ENCODE data around the gene SFXN2. TPM values are rescaled to one million over a fixed set of nuclear protein-coding genes. Genes with fewer than 3 reads are reported as not detected.

Gene SFXN2
- total RNA-seq, 1 donor from 2014 or later, result 12.0 TPM

DNA sequence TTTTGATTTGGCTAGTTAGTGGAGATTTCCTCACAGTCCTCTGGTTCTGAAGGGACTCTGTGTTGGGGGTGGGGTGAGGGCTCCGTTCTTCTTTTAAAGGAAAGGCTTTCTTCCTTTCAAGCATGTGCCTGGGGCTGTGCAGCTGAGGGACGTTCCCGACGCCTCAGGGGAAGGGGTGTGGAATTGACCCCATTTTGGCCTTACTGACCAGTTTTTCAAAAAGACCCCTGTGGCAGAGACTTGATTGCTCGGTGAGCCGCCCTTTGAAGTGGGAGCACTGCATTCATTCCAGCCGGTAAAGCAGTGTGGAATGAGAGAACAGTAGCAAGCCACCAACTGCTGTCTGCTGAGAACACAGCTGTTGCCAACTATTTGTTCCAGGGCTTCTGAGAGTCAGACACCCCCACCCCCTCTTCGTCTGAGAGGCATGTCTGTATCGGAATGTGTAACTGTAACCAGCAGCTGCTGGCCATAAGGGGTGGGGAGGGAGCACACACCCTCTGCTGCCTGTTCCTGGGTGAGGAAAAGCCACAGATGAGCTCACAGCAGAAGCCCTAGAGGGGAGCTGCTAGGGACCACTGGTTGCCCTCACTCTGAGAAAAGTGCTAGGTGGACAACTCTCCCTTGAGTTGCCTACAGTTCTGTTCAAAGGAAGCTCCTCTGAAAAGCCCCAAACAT lies 62.5 kb downstream of the SFXN2 start:
- TF ChIP-seq, protein P1, sequence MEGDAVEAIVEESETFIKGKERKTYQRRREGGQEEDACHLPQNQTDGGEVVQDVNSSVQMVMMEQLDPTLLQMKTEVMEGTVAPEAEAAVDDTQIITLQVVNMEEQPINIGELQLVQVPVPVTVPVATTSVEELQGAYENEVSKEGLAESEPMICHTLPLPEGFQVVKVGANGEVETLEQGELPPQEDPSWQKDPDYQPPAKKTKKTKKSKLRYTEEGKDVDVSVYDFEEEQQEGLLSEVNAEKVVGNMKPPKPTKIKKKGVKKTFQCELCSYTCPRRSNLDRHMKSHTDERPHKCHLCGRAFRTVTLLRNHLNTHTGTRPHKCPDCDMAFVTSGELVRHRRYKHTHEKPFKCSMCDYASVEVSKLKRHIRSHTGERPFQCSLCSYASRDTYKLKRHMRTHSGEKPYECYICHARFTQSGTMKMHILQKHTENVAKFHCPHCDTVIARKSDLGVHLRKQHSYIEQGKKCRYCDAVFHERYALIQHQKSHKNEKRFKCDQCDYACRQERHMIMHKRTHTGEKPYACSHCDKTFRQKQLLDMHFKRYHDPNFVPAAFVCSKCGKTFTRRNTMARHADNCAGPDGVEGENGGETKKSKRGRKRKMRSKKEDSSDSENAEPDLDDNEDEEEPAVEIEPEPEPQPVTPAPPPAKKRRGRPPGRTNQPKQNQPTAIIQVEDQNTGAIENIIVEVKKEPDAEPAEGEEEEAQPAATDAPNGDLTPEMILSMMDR (IDR thresholded peaks at IDR 0.05), result no peak
- Histone ChIP-seq H3K9me3 (no peaks in the 10 kb centered on the region), H3K27ac (peak overlapping the region; percentile 90), H3K36me3 (no peaks in the 10 kb centered on the region), H3K4me3 (peak overlapping the region; percentile 46), H3K4me1 (peaks cover 83% of the 10 kb centered on the region), H3K27me3 (no peaks in the 10 kb centered on the region)
- ATAC-seq, result peak; percentile 89
- intact Hi-C loops (cut with DNase I), result no loop called here
- peak; percentile 81 for DNase-seq

DNA sequence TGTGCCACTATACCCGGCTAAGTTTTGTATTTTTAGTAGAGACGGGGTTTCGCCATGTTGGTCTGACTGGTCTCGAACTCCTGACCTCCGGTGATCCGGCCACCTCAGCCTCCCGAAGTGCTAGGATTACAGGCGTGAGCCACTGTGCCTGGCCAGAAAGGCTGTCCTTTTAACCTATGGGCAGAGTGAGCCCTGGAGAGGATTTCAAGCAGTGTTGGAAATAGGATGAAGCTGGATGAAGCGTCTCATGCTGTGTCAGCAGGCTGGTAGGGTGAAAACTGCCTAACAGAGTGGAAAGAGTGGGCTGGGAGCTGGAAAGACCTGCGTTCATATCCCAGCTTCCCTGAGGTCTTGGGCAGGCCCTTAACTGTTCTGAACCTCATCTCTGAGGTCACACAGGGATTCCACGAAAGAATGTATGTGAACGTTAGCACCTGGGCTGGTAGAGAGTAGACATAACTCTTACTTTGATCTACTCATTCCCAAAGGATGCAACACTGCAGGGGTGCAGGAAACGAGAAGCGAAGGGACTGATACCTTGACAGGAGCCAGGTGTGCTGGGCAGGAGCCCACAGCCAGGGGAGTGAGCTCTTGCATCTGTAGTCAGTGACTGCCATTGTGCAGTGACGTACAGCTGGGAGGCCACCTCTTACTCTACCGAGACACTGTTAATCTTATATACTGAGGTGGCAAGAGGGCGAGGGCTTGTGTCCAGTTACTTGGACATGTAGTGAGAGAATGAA lies 63.4 kb downstream of the SFXN2 start:
- H3K9me3 ChIP-seq, result no peaks in the 10 kb centered on the region
- no peaks in the 10 kb centered on the region for H3K27me3 ChIP-seq
- intact Hi-C loops (cut with DNase I), result no loop called here
- ATAC-seq, result no peak
- H3K27ac ChIP-seq, result peak overlapping the region; percentile 90
- TF ChIP-seq, protein P1 (IDR thresholded peaks at IDR 0.05), result no peak
- peaks cover 89% of the 10 kb centered on the region for H3K4me1 ChIP-seq
- no peak overlapping the region for H3K4me3 ChIP-seq
- no peak for DNase-seq
- no peaks in the 10 kb centered on the region for H3K36me3 ChIP-seq

DNA sequence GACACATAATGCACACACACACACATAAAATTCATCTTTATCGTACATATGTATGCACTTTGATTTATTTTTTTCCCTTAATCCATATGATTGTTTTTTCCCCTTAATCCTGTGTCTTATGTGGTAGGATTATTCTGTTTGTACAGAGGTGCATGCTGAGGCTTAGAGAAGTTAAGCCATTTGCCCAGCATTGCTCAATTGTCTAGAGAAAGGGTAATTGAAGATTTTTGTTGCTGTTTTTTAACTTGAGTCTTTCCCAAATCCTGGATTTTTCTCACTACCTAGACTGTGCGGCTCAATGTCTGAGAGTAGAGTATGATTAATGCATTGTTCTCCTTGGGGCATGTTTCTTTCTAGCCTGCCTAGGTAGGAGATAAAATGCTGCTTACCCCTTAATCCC lies 64.3 kb downstream of the SFXN2 start:
- Histone ChIP-seq H3K27ac (no peak overlapping the region), H3K27me3 (no peaks in the 10 kb centered on the region), H3K4me1 (peaks cover 89% of the 10 kb centered on the region), H3K4me3 (no peak overlapping the region), H3K36me3 (no peaks in the 10 kb centered on the region), H3K9me3 (no peaks in the 10 kb centered on the region)
- intact Hi-C loops (cut with DNase I), result no loop called here
- DNase-seq, result no peak
- no peak for ATAC-seq
- TF ChIP-seq, protein P1 (IDR thresholded peaks at IDR 0.05), result no peak

DNA sequence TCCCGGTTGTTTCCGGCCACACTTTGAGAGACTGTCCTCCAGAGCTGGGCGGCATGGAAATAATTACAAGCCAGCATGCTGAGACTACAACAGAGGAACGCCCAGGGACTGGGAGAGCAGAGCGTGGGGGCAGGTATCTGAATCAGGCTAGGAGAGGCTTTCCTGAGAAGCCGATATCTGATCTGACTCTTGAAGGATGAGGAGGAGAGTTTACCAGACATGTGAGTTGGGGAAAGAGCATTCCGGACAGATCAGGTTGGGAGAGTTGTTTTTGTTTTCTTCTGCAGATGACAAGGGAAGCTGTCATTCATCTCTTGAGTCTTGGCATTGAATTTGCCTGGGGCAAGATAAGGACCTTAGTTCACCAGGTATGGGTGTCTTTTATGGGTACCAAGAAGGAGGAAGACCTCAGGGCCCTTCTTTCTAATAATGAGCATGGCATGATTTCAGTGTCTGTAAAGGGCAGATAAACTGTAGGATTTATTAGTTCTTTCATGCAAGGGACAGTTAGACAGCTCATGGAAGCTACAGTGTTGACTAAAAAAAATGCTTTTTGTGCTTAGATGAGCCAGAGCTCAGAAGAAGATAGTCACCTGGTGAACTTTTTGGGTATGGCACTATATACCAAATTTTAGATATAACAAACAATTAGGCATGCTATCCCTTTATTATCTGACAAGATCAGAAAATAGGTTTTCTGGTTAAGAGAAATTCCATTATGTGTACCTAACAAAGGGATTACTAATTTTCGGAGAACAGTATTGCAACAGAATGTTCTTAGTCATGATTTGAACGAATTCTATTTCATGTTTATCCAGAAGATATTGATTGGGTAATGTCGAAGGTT lies 65.5 kb downstream of the SFXN2 start:
- intact Hi-C loops (cut with DNase I), result no loop called here
- peak overlapping the region; percentile 88 for H3K27ac ChIP-seq
- no peak overlapping the region for H3K4me3 ChIP-seq
- DNase-seq (no peak), ATAC-seq (no peak)
- no peaks in the 10 kb centered on the region for H3K27me3 ChIP-seq
- TF ChIP-seq, protein P1 (IDR thresholded peaks at IDR 0.05), result no peak
- no peaks in the 10 kb centered on the region for H3K9me3 ChIP-seq
- H3K36me3 ChIP-seq, result no peaks in the 10 kb centered on the region
- peaks cover 87% of the 10 kb centered on the region for H3K4me1 ChIP-seq

DNA sequence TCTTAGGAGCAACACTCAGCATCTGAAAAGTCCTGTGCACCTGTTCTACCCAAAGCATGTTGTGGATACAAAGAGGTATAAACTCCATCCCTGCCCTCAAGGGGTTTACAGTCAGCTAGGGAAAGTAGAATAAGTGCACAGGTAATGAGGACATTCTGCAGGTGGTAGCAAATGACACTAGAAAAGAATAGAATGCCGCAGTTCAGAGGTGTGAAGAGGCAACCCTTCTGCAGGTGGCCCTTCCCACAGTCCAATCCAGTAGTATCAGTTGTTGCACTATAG lies 66.0 kb downstream of the SFXN2 start:
- Histone ChIP-seq H3K27me3 (no peaks in the 10 kb centered on the region), H3K4me1 (peaks cover 86% of the 10 kb centered on the region), H3K27ac (peak overlapping the region; percentile 88), H3K9me3 (no peaks in the 10 kb centered on the region), H3K4me3 (no peak overlapping the region), H3K36me3 (no peaks in the 10 kb centered on the region)
- ATAC-seq (no peak), DNase-seq (no peak)
- intact Hi-C loops (cut with DNase I), result no loop called here
- TF ChIP-seq, protein P1 (IDR thresholded peaks at IDR 0.05), result no peak

All from upper lobe of right lung (tissue), 1 donor.